GM19395 (cell line): ENCODE measurements around the gene DDX10.

ENCODE experiments used
- ATAC-seq: cut with Tn5 transposase; IDR thresholded peaks from one replicate; pipeline ENCODE4 v1.9.1; 2021; ENCODE audit warnings: mild to moderate bottlenecking, moderate library complexity; ENCODE audit not compliant: unreplicated experiment

Gene DDX10

DNA sequence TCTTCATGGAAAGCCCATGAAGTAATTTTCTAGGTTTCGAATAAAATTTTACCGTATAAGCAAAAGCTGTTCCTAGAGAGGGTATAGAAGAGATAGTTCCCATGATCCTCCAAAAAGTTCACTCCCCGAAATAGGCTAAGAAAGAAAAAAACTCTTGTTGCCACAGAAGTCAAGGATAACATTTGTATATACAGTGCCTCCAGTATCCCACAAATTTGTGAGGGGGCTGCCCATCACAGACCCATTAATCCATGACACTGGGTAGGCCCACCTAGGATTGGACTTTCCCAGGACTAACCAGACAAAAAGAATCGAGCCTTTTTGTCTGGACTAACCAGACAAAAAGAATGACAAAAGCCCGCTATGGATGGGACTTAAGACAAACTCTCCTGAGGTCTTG, 233.0 kb downstream of the DDX10 start:
- ATAC-seq, result no peak

DNA sequence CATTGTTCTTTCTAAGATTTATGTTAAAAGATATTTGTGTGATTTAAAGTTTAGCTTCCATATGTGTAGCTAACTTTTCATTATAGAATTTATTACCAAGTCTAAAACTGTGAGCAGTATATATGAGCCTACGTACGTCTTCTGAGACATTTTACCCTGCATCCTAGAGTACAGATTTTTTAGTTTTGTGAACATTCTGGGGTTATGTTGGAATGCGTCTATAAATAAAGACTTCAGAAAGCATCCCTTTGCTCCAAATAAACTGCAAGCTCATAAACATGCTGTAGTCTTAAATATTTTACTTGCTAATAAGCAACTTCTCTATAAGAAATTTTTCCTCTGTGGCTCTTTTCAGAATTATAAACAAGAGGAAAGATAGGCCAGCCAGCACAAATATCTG, 236.5 kb downstream of the DDX10 start:
- no peak for ATAC-seq

DNA sequence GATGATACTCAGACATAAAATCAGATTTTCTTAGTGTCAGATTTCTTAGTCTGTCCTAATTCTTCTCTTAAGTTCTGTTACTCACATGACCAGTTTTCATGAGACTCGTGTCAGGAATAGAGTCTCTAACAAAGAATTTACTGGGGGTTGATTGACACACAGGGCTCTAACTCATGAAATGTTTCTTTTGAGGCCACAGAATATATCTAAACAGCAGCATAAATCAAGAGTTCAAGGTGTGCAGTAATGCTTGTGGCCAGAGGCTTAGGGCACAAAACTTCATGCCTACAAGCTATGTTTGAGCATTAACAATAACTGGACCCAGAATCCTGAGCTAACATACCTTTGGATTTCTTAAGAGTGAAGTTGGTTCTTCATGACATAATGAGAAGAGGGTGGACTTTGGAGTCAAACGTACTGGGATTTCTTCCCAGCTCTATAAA, 237.2 kb downstream of the DDX10 start:
- ATAC-seq, result no peak

DNA sequence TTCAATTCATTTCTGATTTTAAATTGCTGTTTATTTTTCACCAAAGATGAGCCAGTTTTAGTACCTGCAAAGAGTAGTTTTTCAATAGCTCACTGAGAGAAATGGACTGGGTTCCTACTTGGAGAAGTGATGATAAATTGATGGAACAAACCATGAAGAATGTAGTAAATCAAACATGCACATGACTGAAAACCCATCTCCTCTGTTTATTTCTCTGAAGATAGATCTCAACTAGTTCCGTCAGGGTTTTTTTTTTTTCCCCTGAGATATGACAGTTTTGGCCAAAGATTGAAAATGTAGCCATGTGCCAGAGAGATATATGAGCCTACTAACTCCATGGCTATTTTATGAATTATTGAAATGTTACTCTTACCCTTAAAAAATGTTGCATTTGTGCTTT, 239.6 kb downstream of the DDX10 start:
- ATAC-seq, result no peak

DNA sequence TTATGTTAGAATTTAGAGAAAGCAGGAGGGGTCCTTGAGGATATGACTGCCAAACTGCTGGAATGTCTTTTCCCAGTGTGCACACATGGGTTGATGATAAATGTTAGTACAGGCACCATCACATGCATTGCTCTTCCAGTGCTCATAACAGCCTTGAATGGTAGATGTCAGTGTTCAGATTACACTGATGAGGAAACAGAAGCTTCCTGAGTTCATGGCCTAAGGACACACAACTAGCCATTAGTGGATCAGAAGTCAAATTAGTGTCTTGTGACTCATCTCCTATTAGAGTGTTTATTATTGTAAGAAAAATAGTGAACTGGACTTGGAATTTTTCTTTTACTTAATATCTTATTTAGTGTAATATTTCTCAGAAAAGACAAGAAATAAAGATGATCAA, 241.5 kb downstream of the DDX10 start:
- ATAC-seq, result no peak

DNA sequence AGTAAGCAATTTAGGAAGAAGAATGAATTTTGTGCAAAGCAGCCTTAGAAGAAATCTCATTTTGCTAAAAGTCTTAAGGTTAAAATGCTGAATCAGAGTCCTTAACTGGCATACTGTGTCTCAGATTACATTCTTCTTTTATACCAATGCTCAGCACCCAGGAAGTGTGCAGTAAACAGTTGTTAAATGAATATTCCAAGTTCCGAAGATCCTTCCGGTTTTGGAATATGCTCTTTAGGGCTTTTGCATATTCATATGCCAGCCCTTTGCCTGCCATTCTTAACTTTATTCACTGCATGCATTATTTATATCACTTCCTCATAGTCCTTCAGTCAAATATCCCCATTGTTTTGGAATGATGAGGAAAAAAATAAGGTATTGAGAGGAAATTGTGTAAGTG, 242.0 kb downstream of the DDX10 start:
- no peak for ATAC-seq

DNA sequence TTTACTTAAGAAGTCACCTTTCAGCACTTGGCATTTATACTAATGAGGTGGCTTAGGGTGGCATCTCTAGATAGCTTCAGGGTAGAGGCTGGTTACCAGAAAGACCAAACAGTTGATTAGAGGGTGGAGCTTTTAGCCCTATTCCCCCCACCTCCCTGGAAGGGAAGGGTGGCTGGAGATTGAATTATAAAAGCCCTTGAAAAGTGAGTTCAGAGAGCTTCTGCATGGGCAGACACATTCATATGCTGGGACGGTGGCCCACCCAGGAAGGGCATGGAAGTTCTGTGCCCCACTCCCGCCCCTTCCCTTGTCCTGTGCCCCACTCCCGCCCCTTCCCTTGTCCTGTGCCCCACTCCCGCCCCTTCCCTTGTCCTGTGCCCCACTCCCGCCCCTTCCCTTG, 244.2 kb downstream of the DDX10 start:
- ATAC-seq, result no peak

DNA sequence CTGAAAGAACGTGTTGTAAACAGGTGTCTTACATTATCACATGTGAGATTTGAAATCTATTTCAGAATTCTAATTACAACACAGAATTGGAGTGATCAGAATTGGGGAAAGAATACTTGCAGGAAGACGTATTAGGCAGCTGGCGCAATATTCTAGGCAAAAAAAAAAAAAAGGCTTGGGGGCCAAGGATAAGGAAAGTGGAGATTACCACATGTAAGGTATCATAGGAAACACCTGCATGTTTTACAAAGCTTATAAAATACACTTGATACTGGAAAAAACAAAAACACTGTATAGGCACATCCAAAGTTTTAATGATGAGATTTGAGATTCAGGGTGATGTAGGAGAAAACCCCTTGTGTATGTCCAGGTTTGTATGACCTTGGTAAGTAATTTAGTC, 245.1 kb downstream of the DDX10 start:
- no peak for ATAC-seq

DNA sequence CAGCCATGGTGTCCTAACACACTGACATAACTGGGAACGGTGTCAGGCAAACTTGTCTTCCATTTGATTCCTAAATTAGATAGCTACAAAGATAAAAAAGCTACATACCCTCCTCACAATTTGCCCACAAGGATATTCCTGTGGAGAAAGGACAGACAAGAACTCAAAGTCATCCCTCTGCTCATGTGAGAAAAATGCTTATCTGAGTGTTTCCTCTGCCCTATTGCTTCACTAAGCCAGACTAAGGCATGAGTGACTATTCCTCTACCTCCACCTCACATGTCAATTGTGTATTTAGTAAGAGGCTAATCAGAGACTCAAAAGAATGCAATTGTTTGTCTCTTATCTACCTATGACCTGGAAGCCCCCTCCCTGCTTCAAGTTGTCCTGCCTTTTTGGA, 247.7 kb downstream of the DDX10 start:
- ATAC-seq, result no peak

DNA sequence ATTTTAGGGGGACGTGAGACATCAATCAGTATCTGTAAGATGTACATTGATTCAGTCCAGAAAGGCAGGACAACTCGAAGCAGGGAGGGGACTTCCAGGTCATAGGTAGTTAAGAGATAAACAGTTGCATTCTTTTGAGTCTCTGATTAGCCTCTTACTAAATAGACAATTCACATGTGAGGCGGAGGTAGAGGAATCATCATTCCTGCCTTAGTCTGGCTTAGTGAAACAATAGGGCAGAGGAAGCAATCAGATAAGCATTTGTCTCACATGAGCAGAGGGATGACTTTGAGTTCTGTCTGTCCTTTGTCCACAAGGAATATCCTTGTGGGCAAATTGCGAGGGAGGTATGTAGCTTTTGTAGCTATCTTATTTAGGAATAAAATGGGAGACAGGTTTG, 248.3 kb downstream of the DDX10 start:
- no peak for ATAC-seq

DNA sequence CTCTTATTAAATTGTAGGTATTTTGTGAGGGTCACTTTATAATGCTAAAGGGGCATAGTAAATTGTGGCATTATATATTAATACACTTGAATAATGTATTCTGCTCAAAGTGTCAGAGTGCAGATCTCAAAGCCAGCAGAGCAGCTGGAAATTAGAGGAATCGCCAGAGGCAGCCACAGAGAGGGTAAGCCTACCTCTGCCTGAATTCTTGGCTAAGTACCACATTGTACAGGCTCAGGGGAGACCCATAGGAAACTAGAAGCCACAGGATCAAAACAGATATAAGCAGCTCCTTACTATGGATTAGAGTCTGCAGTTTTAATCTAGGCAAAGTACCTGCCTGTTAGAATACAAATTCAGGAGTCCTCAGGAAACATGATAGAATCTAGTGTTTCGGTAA, 249.3 kb downstream of the DDX10 start:
- no peak for ATAC-seq

DNA sequence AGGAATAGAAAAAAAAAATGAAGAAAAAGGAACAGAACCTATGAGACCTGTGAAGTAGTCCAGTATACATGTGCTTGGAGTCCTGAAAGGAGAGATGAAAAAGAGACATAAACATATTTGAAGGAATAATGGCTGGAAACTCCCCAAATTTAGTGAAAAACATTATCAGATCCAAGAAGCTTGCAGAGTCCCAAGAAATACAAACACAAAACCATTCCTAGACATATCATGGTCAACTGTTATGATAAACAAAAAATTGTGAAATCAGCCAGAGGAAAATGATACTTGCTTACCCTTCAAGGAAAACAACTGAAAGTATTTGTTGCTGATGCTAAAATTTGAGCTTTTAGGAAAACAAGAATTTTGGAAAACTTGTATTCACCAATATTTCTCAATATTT, 250.1 kb downstream of the DDX10 start:
- no peak for ATAC-seq

DNA sequence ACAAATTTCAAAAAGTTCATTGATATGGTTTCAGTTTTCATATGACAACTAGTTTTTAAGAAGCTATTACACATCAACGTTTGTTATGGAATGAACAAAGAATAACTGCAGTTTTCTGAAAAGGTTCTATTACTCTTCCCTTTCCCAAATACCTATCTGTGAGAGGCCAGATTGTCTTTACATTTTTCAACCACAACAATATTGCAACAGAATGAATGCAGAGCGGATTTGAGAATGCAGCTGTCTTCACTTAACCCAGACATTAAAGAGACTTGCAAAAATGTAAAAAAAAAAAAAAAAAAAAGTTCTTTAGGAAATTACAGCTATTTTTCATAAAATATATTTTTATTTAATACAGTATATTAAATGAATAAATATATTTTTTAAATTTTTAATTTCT, 250.8 kb downstream of the DDX10 start:
- no peak for ATAC-seq

DNA sequence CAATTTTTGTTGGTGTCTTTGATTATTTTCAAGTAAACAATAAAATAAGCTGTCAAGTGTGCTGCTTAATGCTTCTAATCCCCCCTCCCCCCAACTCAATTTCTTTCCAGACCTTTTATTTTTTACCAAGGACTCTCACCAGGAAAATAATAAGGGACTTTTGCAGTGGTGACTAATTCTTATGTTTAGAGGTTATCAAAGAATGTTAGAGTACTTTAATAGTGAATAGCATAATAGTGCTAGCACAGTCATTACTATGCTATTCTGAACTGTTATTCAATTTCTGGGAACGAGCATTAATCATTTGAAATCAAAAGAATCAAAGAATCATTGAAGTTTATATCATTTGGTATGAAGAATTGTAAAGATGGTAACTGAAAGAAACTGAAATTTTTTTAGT, 251.4 kb downstream of the DDX10 start:
- no peak for ATAC-seq

DNA sequence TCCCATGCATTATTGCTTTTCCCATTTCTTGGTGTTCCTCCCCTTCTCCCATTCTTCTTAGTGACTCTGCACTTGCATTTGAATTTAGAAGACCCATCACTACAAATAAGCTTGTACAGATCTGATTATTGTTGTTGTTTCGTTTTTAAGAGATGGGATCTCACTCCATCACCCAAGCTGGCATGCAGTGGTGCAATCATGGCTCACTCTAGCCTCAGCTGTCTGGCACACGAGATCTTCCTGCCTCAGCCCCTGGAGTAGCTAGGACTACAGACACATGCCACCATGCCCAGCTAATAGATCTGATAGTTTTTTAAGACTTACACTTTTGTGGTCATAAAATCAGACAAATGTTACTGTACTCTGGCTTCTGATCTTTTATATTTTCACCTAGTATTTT, 252.1 kb downstream of the DDX10 start:
- no peak for ATAC-seq

DNA sequence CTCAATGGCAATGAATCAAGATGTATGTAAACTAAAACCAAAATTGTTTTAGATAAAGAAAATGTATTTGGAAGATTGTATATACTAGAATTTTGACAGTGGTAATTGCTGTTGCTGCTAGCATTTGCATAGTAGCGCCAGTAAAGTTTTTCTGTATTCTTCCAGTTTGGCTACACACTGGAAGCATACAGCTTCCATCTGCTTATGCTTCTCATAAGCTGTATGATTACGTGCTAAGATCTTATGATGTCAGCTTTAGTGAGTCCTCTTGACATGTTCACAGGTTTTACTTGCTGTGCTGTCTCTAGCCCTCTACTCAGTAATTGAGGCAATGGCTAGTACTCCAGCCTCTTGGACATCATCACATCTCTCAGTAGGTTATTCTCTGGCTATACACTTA, 256.3 kb downstream of the DDX10 start:
- ATAC-seq, result no peak

DNA sequence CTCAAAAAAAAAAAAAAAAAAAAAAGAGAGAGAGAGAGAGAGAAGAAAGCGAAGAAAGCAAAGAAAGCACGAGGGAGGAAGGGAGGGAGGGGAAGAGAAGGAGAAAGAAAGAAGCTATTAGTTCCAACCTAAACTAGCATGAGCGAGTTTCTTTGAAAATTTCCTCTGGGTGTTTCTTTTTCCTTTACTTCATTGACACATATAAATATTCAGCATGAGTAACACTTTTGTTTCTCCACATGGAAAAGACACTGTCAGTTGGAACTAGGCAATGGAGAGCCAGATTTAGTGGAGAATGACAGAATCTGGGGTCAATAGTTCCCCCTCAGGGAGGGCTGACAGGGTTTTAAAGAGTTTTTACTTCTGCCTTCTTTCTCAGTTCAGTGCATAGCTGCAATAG, 257.4 kb downstream of the DDX10 start:
- ATAC-seq, result no peak

DNA sequence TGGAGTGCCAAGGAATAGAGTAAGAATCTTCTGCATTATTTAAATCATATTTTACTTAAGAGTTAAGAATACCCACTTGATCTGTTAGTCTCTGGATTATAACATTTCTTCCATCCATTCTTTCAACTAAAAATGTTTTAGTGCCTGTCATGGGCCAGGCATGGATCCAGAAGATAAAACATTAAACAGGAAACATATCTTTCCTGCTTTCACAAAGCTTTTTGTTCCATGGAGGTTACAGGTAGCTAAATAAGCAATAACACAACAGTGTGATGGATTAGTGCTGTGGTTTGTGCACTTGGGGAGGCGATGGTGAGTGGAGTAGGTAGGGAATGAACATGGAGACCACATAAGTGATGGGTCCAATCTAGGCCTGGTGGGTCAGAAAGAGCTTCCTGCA, 258.5 kb downstream of the DDX10 start:
- ATAC-seq, result no peak

DNA sequence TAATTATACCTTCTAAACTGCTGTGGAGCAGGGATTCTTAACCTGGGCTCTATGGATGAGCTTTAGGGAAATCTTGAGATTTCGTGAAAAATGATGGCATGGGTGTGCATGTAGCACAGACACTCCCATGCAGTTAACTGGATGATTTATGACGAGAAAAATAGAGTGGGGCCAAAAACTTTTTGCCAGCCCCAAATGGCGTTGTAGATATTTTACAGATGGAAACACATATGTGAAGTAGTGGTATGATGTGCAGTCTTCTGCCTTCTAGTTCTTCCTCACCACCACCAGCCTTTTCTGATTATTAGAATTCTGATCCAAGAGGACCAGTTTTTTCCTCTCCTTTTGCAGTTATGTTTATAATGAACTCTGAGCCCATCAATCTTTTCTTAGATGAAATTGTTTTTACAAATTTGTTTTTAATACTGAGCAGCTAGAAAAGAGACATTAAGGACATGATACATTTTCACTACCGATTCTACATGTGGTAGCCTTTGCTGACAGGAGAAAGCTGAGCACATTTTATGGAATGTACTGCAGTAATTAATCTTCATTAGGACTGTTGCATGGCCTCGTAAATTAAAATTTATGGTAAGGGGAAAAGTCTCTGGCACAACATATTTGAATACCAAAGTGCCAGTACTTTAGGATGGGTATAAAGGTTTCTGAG, 261.4 kb downstream of the DDX10 start:
- no peak for ATAC-seq

DNA sequence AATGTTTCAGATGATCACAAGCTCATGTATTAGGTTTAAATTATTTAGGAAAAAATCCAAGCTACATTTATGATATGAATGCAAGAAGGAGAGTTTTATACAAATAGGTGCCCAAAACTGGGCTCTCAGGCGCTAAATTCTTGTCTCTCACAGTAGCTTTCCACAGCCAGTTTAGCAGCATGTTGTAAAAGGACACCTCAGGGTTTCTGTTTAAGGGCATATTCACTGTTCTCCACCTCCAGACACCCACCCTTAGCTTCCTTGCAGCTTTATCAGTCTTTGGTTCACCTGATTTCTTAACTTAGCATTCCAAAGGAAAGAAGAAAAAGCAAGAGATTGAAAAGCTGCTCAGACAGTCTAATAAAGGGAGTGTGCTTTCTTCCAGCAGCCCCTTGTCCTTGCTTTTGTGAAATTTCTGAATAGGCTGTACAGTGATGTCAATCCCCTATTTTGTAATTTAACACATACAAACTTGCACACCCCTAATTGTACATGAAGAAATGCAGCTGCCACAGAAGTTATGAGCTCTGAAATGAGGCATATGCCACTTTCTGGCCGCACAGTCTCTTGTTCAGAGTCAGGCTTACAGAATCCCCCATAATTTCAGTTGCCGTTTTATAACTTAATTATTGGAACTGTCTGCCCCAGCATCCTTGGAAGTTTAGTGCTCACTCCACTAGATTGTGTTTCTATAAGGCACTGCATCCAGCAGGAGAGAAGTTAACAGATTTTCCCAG, 262.1 kb downstream of the DDX10 start:
- ATAC-seq, result no peak

DNA sequence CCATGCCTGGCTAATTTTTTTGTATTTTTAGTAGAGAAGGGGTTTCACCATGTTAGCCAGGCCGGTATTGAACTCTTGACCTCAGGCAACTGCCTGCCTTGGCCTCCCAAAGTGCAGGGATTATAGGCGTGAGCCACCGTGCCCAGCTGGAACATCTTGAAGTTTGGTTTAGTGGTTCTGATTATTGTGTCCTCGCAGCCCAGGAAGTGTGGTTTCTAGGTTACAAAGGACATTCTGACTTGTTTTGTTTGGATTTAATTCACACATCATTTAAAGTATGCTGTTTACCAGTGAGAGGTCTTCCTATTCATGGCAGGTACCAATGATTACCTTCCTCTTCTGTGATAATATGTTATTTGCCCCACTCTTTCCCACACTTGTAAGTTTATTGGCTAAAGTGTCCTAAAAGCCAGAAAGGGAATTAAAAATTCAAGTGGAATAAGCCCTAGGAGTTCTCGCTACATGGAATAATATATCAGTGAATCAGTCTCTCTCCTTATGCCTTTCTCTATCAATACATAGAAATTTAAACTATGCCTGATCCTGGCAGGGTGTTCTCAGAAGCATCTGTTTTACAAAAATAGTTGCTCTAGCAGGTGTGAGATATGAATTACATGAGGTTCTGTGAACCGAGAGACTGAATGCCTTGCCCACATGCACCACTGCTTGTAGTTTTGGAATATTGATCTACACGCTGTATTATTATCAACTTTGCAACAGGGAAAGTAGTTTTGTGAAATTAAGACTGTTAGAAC, 263.1 kb downstream of the DDX10 start:
- ATAC-seq, result no peak

DNA sequence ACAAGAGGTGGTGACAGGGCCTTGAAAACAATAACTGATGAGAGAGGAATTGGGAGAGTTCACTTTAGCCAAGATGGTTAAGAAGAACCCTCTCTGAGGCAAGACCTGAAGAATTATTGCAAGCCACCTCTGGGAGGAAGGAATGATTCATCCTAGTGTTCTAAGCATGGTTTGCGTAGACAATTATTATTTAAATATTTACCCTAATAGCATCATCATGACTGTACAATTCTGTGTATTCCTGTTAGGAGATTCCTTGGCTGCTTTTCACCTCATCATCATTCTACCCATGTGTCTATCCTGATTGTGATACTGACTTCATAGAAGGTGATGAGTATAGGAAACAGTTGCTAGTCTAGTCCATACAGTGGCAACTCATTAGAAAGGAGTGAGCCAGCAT, 264.4 kb downstream of the DDX10 start:
- ATAC-seq, result no peak
